HG02571 (cell line): Measurements from ENCODE around the gene ACACB.
"Not testable (repeated sequence)": the region's sequence is repeated elsewhere in the genome, so short reads cannot be mapped to it uniquely, and the experiment has no call there.

Experiments used
- ATAC-seq: cut with Tn5 transposase; IDR thresholded peaks from one replicate; pipeline ENCODE4 v1.9.1; 2021; ENCODE audit warnings: mild to moderate bottlenecking, moderate library complexity; ENCODE audit not compliant: unreplicated experiment

The ACACB gene

DNA sequence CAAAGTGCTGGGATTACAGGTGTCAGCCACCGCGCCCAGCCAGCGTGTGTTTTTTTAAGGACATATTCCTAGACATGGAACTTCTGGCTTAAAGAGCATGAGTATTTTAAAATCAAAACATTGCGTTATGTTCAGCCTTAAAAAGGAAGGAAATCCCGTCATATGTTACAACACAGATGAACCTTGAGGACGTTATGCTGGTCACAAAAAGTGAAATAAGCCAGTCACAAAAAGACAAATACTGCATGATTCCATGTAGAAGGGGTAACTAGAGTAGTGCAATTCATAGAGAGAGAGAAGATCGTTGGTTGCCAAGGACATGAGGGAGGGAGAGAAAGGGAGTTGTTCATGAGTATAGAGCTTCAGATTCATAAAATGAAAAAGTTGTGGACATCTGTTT, 53.9 kb downstream of the ACACB start:
- ATAC-seq = no peak

- not testable (repeated sequence) for ATAC-seq
Observed at GRCh38 chr12:109172787-109173186, 56.4 kb downstream of the ACACB start.

- no peak for ATAC-seq
Observed at GRCh38 chr12:109173443-109174240, 57.3 kb downstream of the ACACB start.

DNA sequence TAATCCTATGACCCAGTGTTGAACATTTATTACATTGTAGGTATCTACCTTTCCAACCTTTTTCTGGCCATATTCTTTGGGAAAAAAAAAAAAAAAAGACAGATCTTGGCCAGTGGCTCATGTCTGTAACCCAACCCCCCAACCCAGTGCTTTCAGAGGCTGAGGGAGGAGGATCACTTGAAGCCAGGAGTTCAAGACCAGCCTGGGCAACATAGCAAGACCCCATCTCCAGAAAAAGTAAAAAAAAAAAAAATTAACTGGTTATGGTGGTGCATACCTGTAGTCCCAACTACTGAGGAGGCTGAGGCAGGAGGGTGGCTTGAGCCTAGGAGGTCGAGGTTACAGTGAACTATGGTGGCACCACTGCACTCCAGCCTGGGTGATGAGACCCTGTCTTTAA, 58.1 kb downstream of the ACACB start:
- ATAC-seq = no peak

GRCh38 chr12:109178532-109178931, 62.1 kb downstream of the ACACB start:
- no peak for ATAC-seq

GRCh38 chr12:109179927-109180326, 63.5 kb downstream of the ACACB start:
- no peak for ATAC-seq

DNA sequence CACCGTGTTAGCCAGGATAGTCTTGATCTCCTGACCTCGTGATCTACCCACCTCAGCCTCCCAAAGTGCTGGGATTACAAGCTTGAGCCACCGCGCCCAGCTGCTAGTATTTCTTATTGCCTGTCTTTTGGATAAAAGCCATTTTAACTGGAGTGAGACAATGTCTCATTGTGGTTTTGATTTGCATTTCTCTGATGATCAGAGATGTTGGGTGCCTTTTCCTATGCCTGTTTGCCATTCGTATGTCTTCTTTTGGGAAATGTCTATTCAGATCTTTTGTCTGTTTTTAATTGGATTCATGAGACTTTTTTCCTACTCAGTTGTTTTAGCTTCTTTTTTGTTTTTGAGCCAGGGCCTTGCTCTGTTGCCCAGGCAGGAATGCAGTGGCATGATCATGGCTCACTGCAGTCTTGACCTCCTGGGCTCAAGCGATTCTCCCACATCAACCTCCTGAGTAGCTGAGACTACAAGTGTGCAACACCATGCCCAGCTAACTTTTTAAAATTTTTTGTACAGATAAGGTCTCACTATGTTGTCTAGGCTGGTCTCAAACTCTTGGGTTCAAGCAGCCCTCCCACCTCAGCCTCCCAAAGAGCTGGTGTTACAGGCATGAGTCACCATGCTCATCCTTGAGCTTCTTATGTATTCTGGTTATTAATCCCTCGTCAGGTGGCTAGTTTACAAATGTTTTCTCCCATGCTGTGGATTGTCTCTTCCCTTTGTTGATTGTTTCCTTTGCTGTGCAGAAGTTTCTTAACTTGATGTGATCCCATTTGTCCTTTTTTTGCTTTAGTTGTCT, 65.9 kb downstream of the ACACB start:
- no peak for ATAC-seq

- ATAC-seq = no peak
Observed at GRCh38 chr12:109185441-109185840, 69.1 kb downstream of the ACACB start.

DNA sequence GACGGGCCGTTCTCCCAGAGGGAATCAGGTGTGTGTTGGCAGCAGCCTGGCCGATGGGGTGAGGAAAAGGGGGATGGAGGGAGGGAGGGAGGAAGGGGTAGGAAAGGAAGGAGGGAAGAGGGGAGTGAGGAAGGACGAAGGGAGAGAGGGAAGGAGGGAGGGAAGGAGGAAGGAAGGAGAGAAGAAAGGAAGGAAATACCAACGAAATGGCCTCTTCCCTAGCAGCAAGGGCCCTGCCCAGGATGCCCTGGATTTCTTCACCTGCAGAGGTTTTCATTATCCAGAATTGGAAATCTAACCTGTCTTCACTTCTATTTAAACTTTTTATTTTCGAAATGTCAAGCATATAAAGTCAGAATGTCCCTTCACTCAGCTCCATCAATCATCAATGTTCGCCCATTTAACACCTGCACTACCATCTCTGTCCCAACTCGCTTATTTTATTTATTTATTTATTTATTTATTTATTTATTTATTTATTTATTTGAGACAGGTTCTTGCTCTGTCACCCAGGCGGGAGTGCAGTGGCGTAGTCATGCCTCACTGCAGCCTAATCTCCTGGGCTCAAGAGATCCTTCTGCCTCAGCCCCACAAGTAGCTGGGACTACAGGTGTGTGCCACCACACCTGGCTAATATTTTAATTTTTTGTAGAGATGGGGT, 70.7 kb downstream of the ACACB start:
- no peak for ATAC-seq

- no peak for ATAC-seq
Observed at GRCh38 chr12:109188108-109188712, 71.8 kb downstream of the ACACB start.

DNA sequence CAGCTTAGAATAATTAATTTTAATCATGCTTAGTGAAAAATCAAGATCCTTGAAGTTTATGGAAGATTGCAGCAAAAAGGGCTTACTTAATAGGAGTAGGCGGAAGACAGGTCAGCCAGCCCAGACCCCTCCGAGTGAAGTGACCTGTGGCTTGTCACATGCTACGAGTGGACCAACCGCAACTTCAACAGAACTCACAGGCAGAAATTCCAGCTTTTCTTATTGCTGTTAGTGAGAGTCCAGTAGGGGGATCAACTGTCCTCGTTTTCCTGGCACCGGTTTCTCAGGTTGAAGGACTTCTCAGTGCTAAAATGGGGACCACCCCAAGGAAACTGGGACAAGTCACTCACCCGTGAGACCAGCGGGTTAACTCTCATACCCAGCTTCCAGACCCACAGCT, 72.9 kb downstream of the ACACB start:
- no peak for ATAC-seq

DNA sequence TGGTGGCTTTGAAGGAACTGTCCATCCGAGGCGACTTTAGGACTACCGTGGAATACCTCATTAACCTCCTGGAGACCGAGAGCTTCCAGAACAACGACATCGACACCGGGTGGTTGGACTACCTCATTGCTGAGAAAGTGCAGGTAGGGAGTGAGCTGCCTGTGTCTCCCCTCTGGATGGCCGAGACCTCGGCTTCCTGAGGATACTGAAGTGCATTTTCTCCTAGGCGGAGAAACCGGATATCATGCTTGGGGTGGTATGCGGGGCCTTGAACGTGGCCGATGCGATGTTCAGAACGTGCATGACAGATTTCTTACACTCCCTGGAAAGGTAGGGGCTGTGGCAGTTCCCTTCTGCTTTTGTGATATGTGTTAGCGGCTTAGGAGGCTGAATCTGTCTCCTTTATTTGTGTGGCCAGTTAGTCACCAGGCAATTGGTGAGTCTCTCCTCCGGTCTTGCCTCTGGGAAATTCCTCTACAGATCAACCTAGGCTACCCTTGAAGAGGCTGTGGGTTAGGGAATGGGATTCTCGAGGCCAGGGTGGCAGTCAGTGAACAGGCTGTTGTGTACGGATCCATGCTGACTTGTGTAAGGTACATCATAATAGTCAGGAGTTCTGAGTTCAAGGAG, 75.3 kb downstream of the ACACB start:
- no peak for ATAC-seq

DNA sequence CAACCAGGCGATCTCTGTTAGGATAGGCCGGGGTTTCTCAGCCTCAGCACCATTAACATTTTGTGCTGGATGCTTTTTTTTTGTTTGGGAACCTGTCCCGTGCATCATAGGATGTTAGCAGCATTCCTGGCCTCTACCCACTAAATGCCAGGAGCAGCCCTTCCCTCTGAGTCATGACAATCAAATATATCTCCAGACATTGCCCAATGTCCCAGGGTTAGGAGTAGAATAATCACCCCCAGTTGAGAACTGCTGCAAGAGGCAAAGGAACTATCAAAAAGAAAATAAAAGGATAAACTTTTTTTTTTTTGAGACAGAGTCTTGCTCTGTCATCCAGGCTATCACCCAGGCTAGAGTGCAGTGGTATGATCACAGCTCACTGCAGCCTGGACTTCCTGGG, 76.0 kb downstream of the ACACB start:
- ATAC-seq = no peak

GRCh38 chr12:109193896-109194295, 77.5 kb downstream of the ACACB start:
- ATAC-seq = no peak

GRCh38 chr12:109196332-109196731, 79.9 kb downstream of the ACACB start:
- no peak for ATAC-seq

DNA sequence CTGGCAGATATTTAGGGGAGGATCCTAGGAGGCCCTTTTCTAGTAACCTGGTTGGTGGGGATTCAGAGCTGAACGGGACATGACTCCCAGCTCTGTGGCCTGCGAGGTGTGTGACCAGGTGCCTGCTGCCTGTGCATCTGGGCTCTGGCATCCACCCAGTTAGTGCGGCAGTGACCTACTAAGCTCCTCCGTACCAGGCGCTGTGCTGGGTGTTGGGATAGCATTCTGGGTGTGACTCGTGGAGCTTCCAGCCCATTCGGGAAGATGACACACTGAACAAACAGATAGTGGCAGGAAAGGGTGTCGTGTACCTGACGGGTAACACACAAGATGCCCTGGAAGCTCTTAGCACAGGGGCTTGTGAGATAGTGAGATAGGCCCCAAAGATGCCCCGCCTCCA, 80.9 kb downstream of the ACACB start:
- ATAC-seq = no peak

DNA sequence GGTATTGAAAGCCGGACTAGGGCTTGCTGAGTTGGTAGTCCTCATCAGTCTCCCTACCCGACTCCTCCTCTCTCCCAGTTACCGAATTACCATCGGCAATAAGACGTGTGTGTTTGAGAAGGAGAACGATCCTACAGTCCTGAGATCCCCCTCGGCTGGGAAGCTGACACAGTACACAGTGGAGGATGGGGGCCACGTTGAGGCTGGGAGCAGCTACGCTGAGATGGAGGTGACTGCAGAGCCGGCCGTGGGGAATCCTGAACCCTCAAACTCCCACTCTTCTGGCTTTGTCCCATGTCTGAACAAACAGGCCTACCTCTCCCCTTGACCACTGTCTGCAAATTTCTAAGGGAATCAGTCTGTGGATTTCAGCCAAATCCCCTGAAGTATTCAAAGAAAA, 82.9 kb downstream of the ACACB start:
- no peak for ATAC-seq

- ATAC-seq = no peak
Observed at GRCh38 chr12:109200825-109201495, 84.6 kb downstream of the ACACB start.

DNA sequence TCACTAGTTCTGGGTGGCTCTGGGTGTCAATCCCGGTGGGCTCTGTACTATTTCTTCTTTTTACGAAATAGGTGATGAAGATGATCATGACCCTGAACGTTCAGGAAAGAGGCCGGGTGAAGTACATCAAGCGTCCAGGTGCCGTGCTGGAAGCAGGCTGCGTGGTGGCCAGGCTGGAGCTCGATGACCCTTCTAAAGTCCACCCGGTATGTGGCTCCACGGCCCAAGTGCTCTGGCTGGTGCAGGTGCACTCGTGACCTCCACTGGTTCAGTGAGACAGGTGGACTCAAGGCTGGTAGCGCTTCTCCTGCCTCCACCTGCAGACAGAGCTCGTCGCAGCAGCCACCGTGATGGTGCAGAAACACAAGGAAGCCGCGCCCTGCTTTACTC, 85.1 kb downstream of the ACACB start:
- no peak for ATAC-seq

- no peak for ATAC-seq
Observed at GRCh38 chr12:109202770-109203169, 86.4 kb downstream of the ACACB start.
